Amygdala (tissue), 56 donors: ENCODE data around the gene GADD45G.
A peak's percentile ranks its signal among the peaks of the same experiment; 100 is the strongest.

Experiments
- DNase-seq, 56 donors: peaks; one replicate each; lab custom pipeline; 2025; lab: John Stamatoyannopoulos, UW

Gene GADD45G

GRCh38 chr9:89606624-89607311 lies 2.0 kb downstream of the GADD45G start:
- peak in 11 of 56 donors; percentile 14 to 74 (median 37) for DNase-seq

- no peak for DNase-seq
Measured at GRCh38 chr9:89608641-89609335, 4.0 kb downstream of the GADD45G start.

- DNase-seq = no peak
Measured at GRCh38 chr9:89609426-89610006, 4.7 kb downstream of the GADD45G start.

GRCh38 chr9:89610391-89610925 lies 5.6 kb downstream of the GADD45G start:
- DNase-seq = no peak

- DNase-seq = no peak
Measured at GRCh38 chr9:89611425-89611824, 6.6 kb downstream of the GADD45G start.

GRCh38 chr9:89612566-89613278 lies 7.9 kb downstream of the GADD45G start:
- DNase-seq = no peak

GRCh38 chr9:89613912-89614892 lies 9.4 kb downstream of the GADD45G start:
- DNase-seq = no peak

GRCh38 chr9:89615661-89616060 lies 10.8 kb downstream of the GADD45G start:
- DNase-seq = no peak

- DNase-seq = no peak
Measured at GRCh38 chr9:89616411-89616810, 11.6 kb downstream of the GADD45G start.

GRCh38 chr9:89617978-89618377 lies 13.2 kb downstream of the GADD45G start:
- DNase-seq = no peak

- no peak for DNase-seq
Measured at GRCh38 chr9:89619019-89619418, 14.2 kb downstream of the GADD45G start.

GRCh38 chr9:89619424-89620138 lies 14.8 kb downstream of the GADD45G start:
- no peak for DNase-seq

- DNase-seq = no peak
Measured at GRCh38 chr9:89621031-89621430, 16.2 kb downstream of the GADD45G start.

GRCh38 chr9:89621676-89622075 lies 16.9 kb downstream of the GADD45G start:
- DNase-seq = peak in 15 of 56 donors; percentile 16 to 56 (median 27)

- no peak for DNase-seq
Measured at GRCh38 chr9:89622933-89623861, 18.4 kb downstream of the GADD45G start.

- peak in 31 of 56 donors; percentile 12 to 69 (median 34) for DNase-seq
Measured at GRCh38 chr9:89623925-89624420, 19.2 kb downstream of the GADD45G start.
